ENCODE data around the gene SULT2B1. TPM values are rescaled to one million over a fixed set of nuclear protein-coding genes. Genes with fewer than 3 reads are reported as not detected.

The SULT2B1 gene
- total RNA-seq, 1 donor from 2014 or later = not detected

DNA sequence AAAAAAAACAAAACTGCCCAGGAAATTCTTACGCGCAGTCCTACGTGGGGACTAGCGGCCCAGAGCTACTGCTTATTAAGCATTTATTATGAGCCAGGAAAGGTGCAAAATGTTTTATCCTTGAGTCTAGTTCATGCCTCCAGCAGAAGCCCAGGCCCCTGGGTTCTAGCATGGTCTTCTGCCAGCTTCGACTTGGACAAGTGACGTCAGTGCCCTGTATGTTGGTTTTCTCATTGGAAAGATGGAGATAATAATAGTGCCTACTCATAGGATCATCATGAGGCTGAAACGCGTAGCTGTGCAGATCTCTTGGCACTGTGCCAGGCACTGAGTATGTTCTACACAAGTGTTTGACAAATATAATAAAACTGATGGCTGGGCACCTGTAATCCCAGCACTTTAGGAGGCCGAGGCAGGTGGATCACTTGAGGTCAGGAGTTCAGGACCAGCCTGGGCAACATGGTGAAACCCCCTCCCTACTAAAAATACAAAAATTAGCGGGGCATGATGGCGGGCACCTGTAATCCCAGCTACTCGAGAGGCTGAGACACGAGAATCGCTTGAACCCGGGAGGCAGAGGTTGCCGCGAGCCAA is 12.4 kb upstream of the SULT2B1 start:
- H3K27me3 Mint-ChIP-seq = no peaks in the 10 kb centered on the region
- TF ChIP-seq, protein P1, sequence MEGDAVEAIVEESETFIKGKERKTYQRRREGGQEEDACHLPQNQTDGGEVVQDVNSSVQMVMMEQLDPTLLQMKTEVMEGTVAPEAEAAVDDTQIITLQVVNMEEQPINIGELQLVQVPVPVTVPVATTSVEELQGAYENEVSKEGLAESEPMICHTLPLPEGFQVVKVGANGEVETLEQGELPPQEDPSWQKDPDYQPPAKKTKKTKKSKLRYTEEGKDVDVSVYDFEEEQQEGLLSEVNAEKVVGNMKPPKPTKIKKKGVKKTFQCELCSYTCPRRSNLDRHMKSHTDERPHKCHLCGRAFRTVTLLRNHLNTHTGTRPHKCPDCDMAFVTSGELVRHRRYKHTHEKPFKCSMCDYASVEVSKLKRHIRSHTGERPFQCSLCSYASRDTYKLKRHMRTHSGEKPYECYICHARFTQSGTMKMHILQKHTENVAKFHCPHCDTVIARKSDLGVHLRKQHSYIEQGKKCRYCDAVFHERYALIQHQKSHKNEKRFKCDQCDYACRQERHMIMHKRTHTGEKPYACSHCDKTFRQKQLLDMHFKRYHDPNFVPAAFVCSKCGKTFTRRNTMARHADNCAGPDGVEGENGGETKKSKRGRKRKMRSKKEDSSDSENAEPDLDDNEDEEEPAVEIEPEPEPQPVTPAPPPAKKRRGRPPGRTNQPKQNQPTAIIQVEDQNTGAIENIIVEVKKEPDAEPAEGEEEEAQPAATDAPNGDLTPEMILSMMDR (IDR thresholded peaks at IDR 0.05) = no peak
- ATAC-seq (ENCODE audit: low read depth) = no peak
- ChIA-PET POLR2A (no interaction called here), CTCF (no interaction called here)
- DNase-seq = no peak
- H3K4me3 Mint-ChIP-seq = no peak overlapping the region
- no peak overlapping the region for H3K27ac Mint-ChIP-seq
- H3K36me3 Mint-ChIP-seq (ENCODE audit: low read depth) = no peaks in the 10 kb centered on the region
- no peaks in the 10 kb centered on the region for H3K9me3 Mint-ChIP-seq
- intact Hi-C loops (cut with micrococcal nuclease) = no loop called here
- H3K4me1 Mint-ChIP-seq = no peaks in the 10 kb centered on the region

DNA sequence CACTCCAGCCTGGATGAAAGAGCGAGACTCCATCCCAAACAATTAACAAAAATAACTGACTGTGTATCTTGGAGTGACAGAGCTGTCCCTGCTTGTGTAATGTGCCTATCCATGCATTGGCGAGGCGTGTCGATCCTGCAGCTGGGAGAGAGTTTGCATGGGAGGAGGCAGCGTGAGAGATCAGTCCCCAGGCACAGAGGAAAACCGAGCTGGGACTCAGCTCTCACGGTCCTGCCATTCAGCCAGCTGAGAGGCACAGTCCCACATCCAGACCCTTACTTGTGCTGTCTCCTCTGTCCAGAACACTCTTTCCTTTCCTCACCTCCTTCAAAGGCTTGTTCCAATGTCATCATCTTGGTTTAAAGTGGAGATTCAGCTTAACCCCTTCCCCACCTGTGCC is 11.9 kb upstream of the SULT2B1 start:
- no peak for ATAC-seq (ENCODE audit: low read depth)
- no peaks in the 10 kb centered on the region for H3K36me3 Mint-ChIP-seq (ENCODE audit: low read depth)
- H3K27ac Mint-ChIP-seq = no peak overlapping the region
- CTCF ChIA-PET = no interaction called here
- TF ChIP-seq, protein P1 (IDR thresholded peaks at IDR 0.05) = no peak
- H3K4me1 Mint-ChIP-seq = no peaks in the 10 kb centered on the region
- no peaks in the 10 kb centered on the region for H3K27me3 Mint-ChIP-seq
- DNase-seq = no peak
- no peaks in the 10 kb centered on the region for H3K9me3 Mint-ChIP-seq
- POLR2A ChIA-PET = no interaction called here
- H3K4me3 Mint-ChIP-seq = no peak overlapping the region
- intact Hi-C loops (cut with micrococcal nuclease) = no loop called here

DNA sequence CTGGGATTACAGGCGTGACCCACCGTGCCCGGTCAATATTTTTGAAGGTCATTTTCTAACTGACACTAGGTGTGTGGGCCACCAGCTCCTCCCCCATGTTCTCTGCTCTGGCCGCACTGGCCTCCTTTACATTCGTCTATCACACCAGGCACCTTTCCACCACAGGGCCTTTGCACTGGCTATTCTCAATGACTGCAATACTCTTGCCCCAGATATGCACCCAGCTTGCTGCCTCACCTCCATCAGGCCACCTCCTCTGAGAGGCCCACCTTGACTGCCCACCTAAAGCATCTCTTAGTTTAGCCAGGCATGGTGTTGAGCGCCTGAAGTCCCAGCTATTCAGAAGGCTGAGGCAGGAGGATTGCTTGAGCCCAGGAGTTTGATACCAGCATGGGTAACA is 10.2 kb upstream of the SULT2B1 start:
- H3K36me3 Mint-ChIP-seq (ENCODE audit: low read depth) = no peaks in the 10 kb centered on the region
- no peak overlapping the region for H3K27ac Mint-ChIP-seq
- TF ChIP-seq, protein P1 (IDR thresholded peaks at IDR 0.05) = no peak
- no peak overlapping the region for H3K4me3 Mint-ChIP-seq
- DNase-seq (no peak), ATAC-seq (ENCODE audit: low read depth) (no peak)
- ChIA-PET POLR2A (no interaction called here), CTCF (no interaction called here)
- H3K9me3 Mint-ChIP-seq = no peaks in the 10 kb centered on the region
- no peaks in the 10 kb centered on the region for H3K4me1 Mint-ChIP-seq
- intact Hi-C loops (cut with micrococcal nuclease) = no loop called here
- H3K27me3 Mint-ChIP-seq = no peaks in the 10 kb centered on the region

DNA sequence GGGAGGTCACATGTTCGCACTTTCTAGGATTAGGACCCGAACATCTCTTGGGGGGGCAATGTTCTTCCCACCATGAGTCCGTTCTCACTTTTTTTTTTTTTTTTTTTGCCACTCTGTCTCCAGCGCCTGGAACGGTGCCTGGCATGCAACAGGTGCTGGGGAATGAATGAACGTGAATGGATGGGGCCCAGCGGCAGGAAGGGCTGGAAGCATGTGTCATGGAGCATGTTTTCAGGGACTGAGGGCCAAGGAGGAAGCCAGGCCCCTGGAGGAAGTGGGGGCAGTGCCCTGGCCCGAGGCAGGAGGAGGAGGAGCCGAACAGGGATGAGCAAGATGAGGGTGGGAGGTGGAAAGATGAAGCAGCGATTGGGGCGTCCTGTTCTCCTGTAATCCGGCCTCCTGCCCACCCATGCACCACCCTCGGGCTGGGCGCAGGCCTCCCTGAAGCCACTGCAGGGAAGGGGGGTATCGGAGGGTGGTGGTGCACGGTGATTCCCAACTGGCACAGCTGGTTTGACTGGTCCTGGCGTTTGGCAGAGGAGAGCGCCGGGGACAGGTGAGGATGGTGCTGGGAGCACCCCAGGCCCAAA is 8.8 kb upstream of the SULT2B1 start:
- TF ChIP-seq, protein P1 (IDR thresholded peaks at IDR 0.05) = no peak
- POLR2A ChIA-PET = no interaction called here
- Mint-ChIP-seq H3K27me3 (no peaks in the 10 kb centered on the region), H3K4me1 (no peaks in the 10 kb centered on the region), H3K27ac (no peak overlapping the region), H3K9me3 (no peaks in the 10 kb centered on the region), H3K4me3 (no peak overlapping the region), H3K36me3 (ENCODE audit: low read depth) (no peaks in the 10 kb centered on the region)
- CTCF ChIA-PET = no interaction called here
- ATAC-seq (ENCODE audit: low read depth) (no peak), DNase-seq (no peak)
- intact Hi-C loops (cut with micrococcal nuclease) = no loop called here

DNA sequence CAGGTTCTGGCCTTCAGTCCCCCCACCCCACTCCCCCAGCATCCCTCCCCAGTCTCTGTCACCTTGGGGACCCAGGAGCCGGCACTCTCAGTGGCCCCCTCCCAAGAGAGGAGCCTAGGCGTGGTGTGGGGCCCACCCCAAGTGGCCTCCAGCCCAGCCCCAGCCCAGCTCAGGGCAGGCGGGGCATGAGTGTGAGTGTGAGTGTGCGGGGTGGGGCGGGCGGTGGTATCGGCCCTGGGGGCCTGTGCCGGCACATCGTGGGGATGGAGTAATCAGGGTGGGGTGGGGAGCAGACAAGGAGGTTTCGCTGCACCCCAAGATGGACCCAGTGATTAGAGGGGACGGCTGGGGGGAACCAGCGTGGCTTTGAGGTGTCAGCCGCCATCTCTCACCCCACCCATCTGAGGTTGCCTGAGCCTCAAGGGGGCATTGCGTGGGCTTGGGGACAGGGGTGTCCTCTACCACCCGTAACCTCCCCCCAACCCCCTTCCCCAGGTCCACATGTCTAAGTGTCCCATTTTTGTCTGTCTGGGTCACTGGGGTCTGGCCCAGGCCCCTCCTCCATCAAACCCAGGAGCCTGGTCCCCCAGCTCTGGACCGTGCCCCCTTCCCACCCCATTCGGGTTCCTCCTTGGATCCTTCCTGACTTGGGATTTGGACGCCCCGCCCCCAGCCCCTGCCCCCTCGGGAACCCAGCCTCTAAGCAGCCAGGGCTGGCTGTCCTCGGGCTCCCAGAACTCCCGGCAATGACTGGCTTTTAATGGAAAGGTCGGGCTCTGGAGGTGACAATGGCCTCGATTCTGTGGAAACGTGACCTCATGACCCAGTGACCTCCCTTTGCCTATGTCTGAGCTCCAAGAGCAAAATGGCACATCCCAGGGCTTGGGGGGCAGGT is 6.9 kb upstream of the SULT2B1 start:
- TF ChIP-seq, protein P1 (IDR thresholded peaks at IDR 0.05) = no peak
- Mint-ChIP-seq H3K4me1 (no peaks in the 10 kb centered on the region), H3K9me3 (no peaks in the 10 kb centered on the region), H3K27me3 (no peaks in the 10 kb centered on the region), H3K4me3 (no peak overlapping the region), H3K36me3 (ENCODE audit: low read depth) (no peaks in the 10 kb centered on the region), H3K27ac (no peak overlapping the region)
- ChIA-PET POLR2A (no interaction called here), CTCF (no interaction called here)
- intact Hi-C loops (cut with micrococcal nuclease) = no loop called here
- ATAC-seq (ENCODE audit: low read depth) (no peak), DNase-seq (no peak)
